Measurements from ENCODE around the gene SEPTIN7. TPM values are rescaled to one million over a fixed set of nuclear protein-coding genes. Genes with fewer than 3 reads are reported as not detected.

The SEPTIN7 gene
- total RNA-seq, 1 donor from 2014 or later: 361 TPM

GRCh38 chr7:35823440-35823839 lies 22.6 kb downstream of the SEPTIN7 start:
- TF ChIP-seq, protein P1, sequence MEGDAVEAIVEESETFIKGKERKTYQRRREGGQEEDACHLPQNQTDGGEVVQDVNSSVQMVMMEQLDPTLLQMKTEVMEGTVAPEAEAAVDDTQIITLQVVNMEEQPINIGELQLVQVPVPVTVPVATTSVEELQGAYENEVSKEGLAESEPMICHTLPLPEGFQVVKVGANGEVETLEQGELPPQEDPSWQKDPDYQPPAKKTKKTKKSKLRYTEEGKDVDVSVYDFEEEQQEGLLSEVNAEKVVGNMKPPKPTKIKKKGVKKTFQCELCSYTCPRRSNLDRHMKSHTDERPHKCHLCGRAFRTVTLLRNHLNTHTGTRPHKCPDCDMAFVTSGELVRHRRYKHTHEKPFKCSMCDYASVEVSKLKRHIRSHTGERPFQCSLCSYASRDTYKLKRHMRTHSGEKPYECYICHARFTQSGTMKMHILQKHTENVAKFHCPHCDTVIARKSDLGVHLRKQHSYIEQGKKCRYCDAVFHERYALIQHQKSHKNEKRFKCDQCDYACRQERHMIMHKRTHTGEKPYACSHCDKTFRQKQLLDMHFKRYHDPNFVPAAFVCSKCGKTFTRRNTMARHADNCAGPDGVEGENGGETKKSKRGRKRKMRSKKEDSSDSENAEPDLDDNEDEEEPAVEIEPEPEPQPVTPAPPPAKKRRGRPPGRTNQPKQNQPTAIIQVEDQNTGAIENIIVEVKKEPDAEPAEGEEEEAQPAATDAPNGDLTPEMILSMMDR (IDR thresholded peaks at IDR 0.05; ENCODE audit: unreplicated experiment): no peak
- Mint-ChIP-seq H3K9me3 (ENCODE audit: unreplicated experiment) (no peaks in the 10 kb centered on the region), H3K4me3 (ENCODE audit: unreplicated experiment) (no peak overlapping the region), H3K27ac (ENCODE audit: unreplicated experiment) (no peak overlapping the region), H3K27me3 (ENCODE audit: unreplicated experiment) (peaks cover 5% of the 10 kb centered on the region), H3K36me3 (ENCODE audit: low read depth, unreplicated experiment) (no peaks in the 10 kb centered on the region), H3K4me1 (ENCODE audit: unreplicated experiment) (peaks cover 27% of the 10 kb centered on the region)
- no peak for DNase-seq (ENCODE audit: low spot score)

- no peak overlapping the region for H3K4me3 Mint-ChIP-seq (ENCODE audit: unreplicated experiment)
- H3K4me1 Mint-ChIP-seq (ENCODE audit: unreplicated experiment): peaks cover 26% of the 10 kb centered on the region
- peaks cover 4% of the 10 kb centered on the region for H3K36me3 Mint-ChIP-seq (ENCODE audit: low read depth, unreplicated experiment)
- no peaks in the 10 kb centered on the region for H3K9me3 Mint-ChIP-seq (ENCODE audit: unreplicated experiment)
- H3K27ac Mint-ChIP-seq (ENCODE audit: unreplicated experiment): no peak overlapping the region
- TF ChIP-seq, protein P1 (IDR thresholded peaks at IDR 0.05; ENCODE audit: unreplicated experiment): no peak
- DNase-seq (ENCODE audit: low spot score): no peak
- H3K27me3 Mint-ChIP-seq (ENCODE audit: unreplicated experiment): peaks cover 6% of the 10 kb centered on the region
These were observed 25.1 kb downstream of the SEPTIN7 start for GRCh38 chr7:35825974-35826373.

DNA sequence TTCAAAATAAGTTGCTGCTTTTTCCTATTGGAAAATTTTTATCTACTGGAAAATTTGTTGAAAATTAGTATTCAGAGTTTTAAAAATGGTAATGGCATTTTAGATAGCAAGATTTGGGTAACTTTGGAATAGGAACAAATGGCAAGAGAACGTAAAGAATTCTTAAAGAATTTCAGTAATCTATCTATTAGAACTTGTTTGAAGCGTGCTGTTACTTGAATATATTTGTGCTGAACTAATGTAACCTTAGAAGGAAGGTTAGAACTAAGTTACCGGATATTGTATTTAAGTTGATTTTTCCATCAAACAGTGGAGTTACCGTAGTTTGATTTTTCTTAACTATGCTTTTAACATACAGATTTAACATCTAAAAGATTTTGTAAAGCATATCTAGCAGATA lies 25.9 kb downstream of the SEPTIN7 start:
- Mint-ChIP-seq H3K27me3 (ENCODE audit: unreplicated experiment) (peaks cover 6% of the 10 kb centered on the region), H3K9me3 (ENCODE audit: unreplicated experiment) (no peaks in the 10 kb centered on the region), H3K4me1 (ENCODE audit: unreplicated experiment) (peaks cover 29% of the 10 kb centered on the region), H3K27ac (ENCODE audit: unreplicated experiment) (no peak overlapping the region), H3K36me3 (ENCODE audit: low read depth, unreplicated experiment) (peaks cover 4% of the 10 kb centered on the region), H3K4me3 (ENCODE audit: unreplicated experiment) (no peak overlapping the region)
- TF ChIP-seq, protein P1 (IDR thresholded peaks at IDR 0.05; ENCODE audit: unreplicated experiment): no peak
- no peak for DNase-seq (ENCODE audit: low spot score)

DNA sequence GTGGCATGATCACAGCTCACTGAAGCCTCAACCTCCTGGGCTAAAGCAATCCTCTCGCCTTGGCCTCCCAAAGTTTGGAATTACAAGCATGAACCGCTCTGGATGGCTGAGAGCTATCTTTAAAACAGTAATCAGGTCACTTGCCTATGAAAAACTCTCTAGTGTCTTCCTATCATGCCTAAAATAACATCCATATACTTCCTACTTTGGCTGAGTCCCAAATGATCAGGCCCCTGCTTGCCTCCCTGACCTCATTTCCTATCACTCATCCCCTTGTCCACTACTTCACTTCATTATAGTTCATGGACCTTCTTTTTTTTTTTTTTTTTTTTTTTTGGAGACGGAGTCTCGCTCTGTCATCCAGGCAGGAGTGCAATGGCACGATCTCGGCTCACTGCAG lies 28.0 kb downstream of the SEPTIN7 start:
- H3K27me3 Mint-ChIP-seq (ENCODE audit: unreplicated experiment): peaks cover 6% of the 10 kb centered on the region
- TF ChIP-seq, protein P1 (IDR thresholded peaks at IDR 0.05; ENCODE audit: unreplicated experiment): no peak
- no peak for DNase-seq (ENCODE audit: low spot score)
- H3K36me3 Mint-ChIP-seq (ENCODE audit: low read depth, unreplicated experiment): peaks cover 4% of the 10 kb centered on the region
- H3K4me3 Mint-ChIP-seq (ENCODE audit: unreplicated experiment): no peak overlapping the region
- H3K27ac Mint-ChIP-seq (ENCODE audit: unreplicated experiment): no peak overlapping the region
- H3K4me1 Mint-ChIP-seq (ENCODE audit: unreplicated experiment): peaks cover 26% of the 10 kb centered on the region
- no peaks in the 10 kb centered on the region for H3K9me3 Mint-ChIP-seq (ENCODE audit: unreplicated experiment)

DNA sequence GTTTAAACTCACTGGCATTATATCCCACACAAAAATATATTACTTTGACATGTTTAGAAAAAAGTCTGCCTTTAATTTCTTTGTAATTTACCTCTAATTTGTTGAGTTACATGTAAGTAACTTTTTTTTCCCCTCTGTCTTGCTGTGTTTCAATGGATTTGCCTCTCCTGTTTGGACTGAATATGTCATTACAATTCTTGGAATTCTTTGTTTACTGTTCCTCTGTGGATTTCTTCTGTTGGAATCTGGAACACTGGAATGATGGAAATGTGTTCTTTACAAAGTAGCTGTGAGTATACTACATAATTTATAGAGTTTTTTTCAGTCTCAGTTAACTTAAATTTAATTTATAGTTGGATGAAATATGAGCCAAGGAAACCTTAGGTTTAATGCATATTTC lies 30.4 kb downstream of the SEPTIN7 start:
- Mint-ChIP-seq H3K36me3 (ENCODE audit: low read depth, unreplicated experiment) (peaks cover 12% of the 10 kb centered on the region), H3K9me3 (ENCODE audit: unreplicated experiment) (no peaks in the 10 kb centered on the region), H3K27me3 (ENCODE audit: unreplicated experiment) (peaks cover 6% of the 10 kb centered on the region), H3K4me3 (ENCODE audit: unreplicated experiment) (no peak overlapping the region), H3K27ac (ENCODE audit: unreplicated experiment) (peak overlapping the region; percentile 12), H3K4me1 (ENCODE audit: unreplicated experiment) (peaks cover 28% of the 10 kb centered on the region)
- TF ChIP-seq, protein P1 (IDR thresholded peaks at IDR 0.05; ENCODE audit: unreplicated experiment): no peak
- DNase-seq (ENCODE audit: low spot score): no peak
